Loucy (cell line): ENCODE data around the gene MYO9A.

Experiments
- H2AFZ ChIP-seq: fragments of 200-600 bp; sonication (generic); 2 replicates; pipeline ENCODE4 v1.6.0; 2016; ENCODE audit warnings: antibody characterized with exemption, mild to moderate bottlenecking, low read length, moderate library complexity
- H3F3A ChIP-seq: fragments of 200-600 bp; 2 replicates; pipeline ENCODE4 v1.6.0; 2016; ENCODE audit warnings: antibody characterized with exemption, low read depth, mild to moderate bottlenecking
- H3K27me3 ChIP-seq: fragments of 200-600 bp; sonication (generic); 2 replicates; pipeline ENCODE4 v1.6.1; 2014; ENCODE audit warnings: low read length, mild to moderate bottlenecking; ENCODE audit not compliant: insufficient read depth, poor library complexity, severe bottlenecking
- H3K36me3 ChIP-seq: fragments of 200-600 bp; sonication (generic); 2 replicates; pipeline ENCODE4 v1.6.1; 2016; ENCODE audit warnings: low read length; ENCODE audit not compliant: insufficient read depth
- H3K4me1 ChIP-seq: fragments of 200-600 bp; sonication (generic); 2 replicates; pipeline ENCODE4 v1.5.1; 2014; ENCODE audit warnings: low read length, mild to moderate bottlenecking; ENCODE audit not compliant: insufficient read depth, poor library complexity, severe bottlenecking
- H3K4me2 ChIP-seq: fragments of 200-600 bp; sonication (generic); 2 replicates; pipeline ENCODE4 v1.6.0; 2014; ENCODE audit warnings: antibody characterized with exemption, low read length, low read depth, mild to moderate bottlenecking; ENCODE audit not compliant: poor library complexity, severe bottlenecking
- H3K4me3 ChIP-seq: fragments of 200-600 bp; sonication (generic); 2 replicates; pipeline ENCODE4 v1.5.1; 2014; ENCODE audit warnings: low read length, mild to moderate bottlenecking, mixed read lengths; ENCODE audit not compliant: poor library complexity, severe bottlenecking
- H3K79me2 ChIP-seq: fragments of 200-600 bp; sonication (generic); 2 replicates; pipeline ENCODE4 v1.6.1; 2014; ENCODE audit warnings: low read length; ENCODE audit not compliant: insufficient read depth
- H3K9ac ChIP-seq: fragments of 200-600 bp; sonication (generic); 2 replicates; pipeline ENCODE4 v1.6.0; 2014; ENCODE audit warnings: mild to moderate bottlenecking, low read depth, low read length, moderate library complexity; ENCODE audit not compliant: poor library complexity, severe bottlenecking
- H3K9me2 ChIP-seq: fragments of 200-600 bp; sonication (generic); replicated peaks from 2 replicates; pipeline ENCODE4 v1.6.1; 2016; ENCODE audit warnings: low read depth, low read length, mixed read lengths
- H3K9me3 ChIP-seq: fragments of 200-600 bp; sonication (generic); 2 replicates; pipeline ENCODE4 v1.6.1; 2014; ENCODE audit warnings: mild to moderate bottlenecking, antibody characterized with exemption, low read length, low read depth; ENCODE audit not compliant: insufficient read depth
- H4K20me1 ChIP-seq: fragments of 200-600 bp; sonication (generic); 2 replicates; pipeline ENCODE4 v1.6.0; 2014; ENCODE audit warnings: antibody characterized with exemption, low read length, mild to moderate bottlenecking; ENCODE audit not compliant: insufficient read depth, poor library complexity, severe bottlenecking
- CTCF ChIP-seq: fragments of 200-600 bp; sonication (generic); conservative IDR thresholded peaks from 2 replicates; pipeline ENCODE4 v1.5.1; 2014; ENCODE audit warnings: mild to moderate bottlenecking, antibody characterized with exemption, low read length
- EZH2phosphoT487 ChIP-seq: fragments of 200-600 bp; IDR thresholded peaks from 2 replicates; pipeline ENCODE4 v1.6.1; 2018; ENCODE audit warnings: antibody characterized with exemption, mild to moderate bottlenecking, moderate library complexity, borderline replicate concordance

The MYO9A gene

GRCh38 chr15:71822890-71823630 lies 294.9 kb downstream of the MYO9A start:
- peaks cover 28% of the 10 kb centered on the region; the same call in 1 of the 2 replicates for H3K36me3 ChIP-seq
- H4K20me1 ChIP-seq = no peaks in the 10 kb centered on the region
- no peaks in the 10 kb centered on the region for H3K9me2 ChIP-seq
- H3F3A ChIP-seq = no peaks in the 10 kb centered on the region
- peaks cover 7% of the 10 kb centered on the region; the same call in 1 of the 2 replicates for H3K9me3 ChIP-seq
- H3K9ac ChIP-seq = no peak overlapping the region
- no peaks in the 10 kb centered on the region for H3K4me1 ChIP-seq
- H3K79me2 ChIP-seq = no peaks in the 10 kb centered on the region
- H3K4me2 ChIP-seq = no peak overlapping the region
- H2AFZ ChIP-seq = no peak overlapping the region
- H3K27me3 ChIP-seq = no peaks in the 10 kb centered on the region
- no peak for TF ChIP-seq EZH2phosphoT487
- no peak for TF ChIP-seq CTCF
- H3K4me3 ChIP-seq = no peak overlapping the region

- no peaks in the 10 kb centered on the region for H3K79me2 ChIP-seq
- H3K36me3 ChIP-seq = peaks cover 14% of the 10 kb centered on the region; the same call in 1 of the 2 replicates
- H3F3A ChIP-seq = no peaks in the 10 kb centered on the region
- no peak overlapping the region for H3K4me3 ChIP-seq
- no peaks in the 10 kb centered on the region for H3K27me3 ChIP-seq
- H4K20me1 ChIP-seq = no peaks in the 10 kb centered on the region
- peaks cover 7% of the 10 kb centered on the region; the same call in 1 of the 2 replicates for H3K9me3 ChIP-seq
- TF ChIP-seq EZH2phosphoT487 = no peak
- no peak for TF ChIP-seq CTCF
- H3K9me2 ChIP-seq = no peaks in the 10 kb centered on the region
- no peaks in the 10 kb centered on the region for H3K4me1 ChIP-seq
- no peak overlapping the region for H3K4me2 ChIP-seq
- H2AFZ ChIP-seq = no peak overlapping the region
- no peak overlapping the region for H3K9ac ChIP-seq
These were observed 296.3 kb downstream of the MYO9A start for GRCh38 chr15:71821547-71822129.

- Histone ChIP-seq H3K4me3 (no peak overlapping the region), H3F3A (no peaks in the 10 kb centered on the region), H3K4me2 (no peak overlapping the region), H2AFZ (no peak overlapping the region), H3K9me2 (no peaks in the 10 kb centered on the region), H3K27me3 (no peaks in the 10 kb centered on the region), H3K9ac (no peak overlapping the region), H3K79me2 (no peaks in the 10 kb centered on the region), H4K20me1 (no peaks in the 10 kb centered on the region), H3K4me1 (no peaks in the 10 kb centered on the region), H3K36me3 (0 out of 2 replicates have a peak, but pooled peaks cover under 1% of the 10 kb centered on the region), H3K9me3 (peaks cover 7% of the 10 kb centered on the region; the same call in 1 of the 2 replicates)
- TF ChIP-seq CTCF (no peak), EZH2phosphoT487 (no peak)
These were observed 297.8 kb downstream of the MYO9A start for GRCh38 chr15:71820127-71820526.
